ENCODE results near the gene FCHSD1.

DNA sequence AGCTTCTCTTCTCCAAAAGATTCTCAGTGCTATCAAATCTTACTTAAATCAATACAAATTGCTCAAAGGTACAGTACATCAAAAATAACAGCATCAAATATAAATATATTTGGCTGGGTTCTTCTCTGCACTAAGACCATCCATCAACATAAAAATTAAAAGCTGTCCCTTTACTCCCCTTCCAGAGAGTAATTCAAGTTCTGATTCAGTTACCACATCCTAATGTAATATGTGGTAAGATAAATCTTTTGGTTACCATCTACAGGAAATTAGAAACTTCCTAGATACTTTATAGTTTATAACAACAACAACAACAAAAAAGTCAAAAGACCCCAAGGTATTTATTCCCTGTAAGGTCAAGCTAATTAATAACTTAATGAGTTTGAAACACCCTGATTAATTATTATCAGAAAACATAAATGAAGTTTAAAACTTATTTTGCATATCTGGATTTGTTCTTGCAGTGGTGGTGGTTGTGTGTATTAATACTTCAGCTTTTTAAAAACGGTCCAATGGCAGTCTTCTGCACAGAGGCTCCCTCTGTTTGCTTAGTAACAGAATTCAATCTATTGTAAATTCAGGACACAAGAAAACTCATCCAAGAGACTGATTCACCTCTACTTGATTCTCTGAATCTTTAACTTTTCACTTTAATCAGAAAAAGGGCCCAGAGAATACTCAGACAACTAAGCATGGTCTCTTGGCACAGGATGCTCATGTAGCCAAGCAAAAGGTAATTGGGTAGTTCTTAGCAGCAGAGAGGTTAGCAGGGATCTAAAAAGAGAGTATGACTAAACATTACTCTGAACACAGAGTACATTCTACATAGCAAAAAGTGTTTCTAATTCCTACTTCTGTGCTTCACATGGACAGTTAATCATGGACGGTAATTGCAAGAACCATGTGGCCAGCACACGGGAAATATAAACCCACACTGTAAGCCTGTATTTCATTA, 52.5 kb downstream of the FCHSD1 start:
- TF ChIP-seq POLR2A (IDR thresholded peaks at IDR 0.05; ENCODE audit: low read depth, low read length) (no peak), SMC3 (IDR thresholded peaks at IDR 0.05; ENCODE audit: low read depth, low read length) (no peak), MAFK (IDR thresholded peaks at IDR 0.05; ENCODE audit: low read depth, low read length) (no peak), MAZ (IDR thresholded peaks at IDR 0.05; ENCODE audit: borderline replicate concordance, low read depth, low read length) (no peak), CEBPB (IDR thresholded peaks at IDR 0.05; ENCODE audit: low read depth, low read length) (no peak), CHD1 (IDR thresholded peaks at IDR 0.05; ENCODE audit: low read depth, low read length) (no peak), RFX5 (IDR thresholded peaks at IDR 0.05; ENCODE audit: low read depth, low read length) (no peak), RCOR1 (IDR thresholded peaks at IDR 0.05; ENCODE audit: insufficient replicate concordance, low read length) (no peak), RAD21 (IDR thresholded peaks at IDR 0.05; ENCODE audit: low read length) (no peak)
- TF ChIP-seq, protein P1, sequence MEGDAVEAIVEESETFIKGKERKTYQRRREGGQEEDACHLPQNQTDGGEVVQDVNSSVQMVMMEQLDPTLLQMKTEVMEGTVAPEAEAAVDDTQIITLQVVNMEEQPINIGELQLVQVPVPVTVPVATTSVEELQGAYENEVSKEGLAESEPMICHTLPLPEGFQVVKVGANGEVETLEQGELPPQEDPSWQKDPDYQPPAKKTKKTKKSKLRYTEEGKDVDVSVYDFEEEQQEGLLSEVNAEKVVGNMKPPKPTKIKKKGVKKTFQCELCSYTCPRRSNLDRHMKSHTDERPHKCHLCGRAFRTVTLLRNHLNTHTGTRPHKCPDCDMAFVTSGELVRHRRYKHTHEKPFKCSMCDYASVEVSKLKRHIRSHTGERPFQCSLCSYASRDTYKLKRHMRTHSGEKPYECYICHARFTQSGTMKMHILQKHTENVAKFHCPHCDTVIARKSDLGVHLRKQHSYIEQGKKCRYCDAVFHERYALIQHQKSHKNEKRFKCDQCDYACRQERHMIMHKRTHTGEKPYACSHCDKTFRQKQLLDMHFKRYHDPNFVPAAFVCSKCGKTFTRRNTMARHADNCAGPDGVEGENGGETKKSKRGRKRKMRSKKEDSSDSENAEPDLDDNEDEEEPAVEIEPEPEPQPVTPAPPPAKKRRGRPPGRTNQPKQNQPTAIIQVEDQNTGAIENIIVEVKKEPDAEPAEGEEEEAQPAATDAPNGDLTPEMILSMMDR (conservative IDR thresholded peaks at IDR 0.05; ENCODE audit: low read depth, low read length): no peak
- TF ChIP-seq, protein P2, sequence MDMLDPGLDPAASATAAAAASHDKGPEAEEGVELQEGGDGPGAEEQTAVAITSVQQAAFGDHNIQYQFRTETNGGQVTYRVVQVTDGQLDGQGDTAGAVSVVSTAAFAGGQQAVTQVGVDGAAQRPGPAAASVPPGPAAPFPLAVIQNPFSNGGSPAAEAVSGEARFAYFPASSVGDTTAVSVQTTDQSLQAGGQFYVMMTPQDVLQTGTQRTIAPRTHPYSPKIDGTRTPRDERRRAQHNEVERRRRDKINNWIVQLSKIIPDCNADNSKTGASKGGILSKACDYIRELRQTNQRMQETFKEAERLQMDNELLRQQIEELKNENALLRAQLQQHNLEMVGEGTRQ (IDR thresholded peaks at IDR 0.05; ENCODE audit: low read depth, low read length): no peak

Measured in IMR-90 (cell line).